HG03354 (cell line): ENCODE data around the gene FAM131B.

Experiments used
- ATAC-seq: cut with Tn5 transposase; IDR thresholded peaks from one replicate; pipeline ENCODE4 v1.9.1; 2021; ENCODE audit warnings: mild to moderate bottlenecking; ENCODE audit not compliant: unreplicated experiment, poor library complexity, severe bottlenecking

The FAM131B gene

DNA sequence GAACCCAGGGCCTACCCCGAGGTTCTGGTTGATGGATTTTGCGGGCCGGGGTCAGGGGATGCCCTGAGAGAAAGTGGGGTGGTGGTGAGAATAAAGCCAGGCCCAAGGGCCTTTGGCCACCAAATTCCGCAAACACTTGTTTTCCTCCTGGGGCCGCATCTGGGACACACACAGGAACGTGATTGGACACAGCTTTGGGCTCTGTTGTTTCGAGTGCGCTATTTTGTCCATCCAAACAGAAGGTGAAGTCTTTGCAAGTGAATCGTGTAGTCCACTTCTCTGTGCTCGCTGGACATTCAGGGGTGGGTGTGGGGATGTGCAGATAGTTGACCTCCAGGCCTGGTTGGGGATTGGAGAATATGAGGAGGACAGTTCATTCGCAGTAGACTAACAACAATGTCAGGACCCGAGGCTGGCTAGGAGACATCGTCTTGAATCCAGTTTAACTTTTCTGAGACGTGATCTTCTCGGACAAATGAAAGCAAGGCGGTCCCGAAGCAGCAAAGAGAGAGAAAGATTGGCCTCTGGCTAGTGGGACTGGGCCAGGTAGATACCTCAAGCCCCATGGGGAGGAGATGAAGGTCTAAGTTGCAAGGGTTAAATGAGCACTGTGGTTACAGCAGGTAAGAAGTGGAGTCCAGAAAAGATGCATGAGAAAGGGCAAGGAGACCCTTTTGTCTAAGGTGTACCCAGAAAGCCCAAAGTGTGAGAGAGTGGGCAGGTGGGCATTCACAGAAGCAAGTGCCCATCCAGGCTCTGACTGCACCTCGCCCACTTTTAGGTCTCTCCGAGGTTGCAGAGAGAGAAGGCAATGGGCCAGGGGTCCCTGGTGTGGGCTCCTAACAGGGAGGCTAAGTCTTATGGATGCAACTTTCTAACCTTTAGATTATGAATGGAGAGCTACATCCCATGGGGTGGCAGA, 764 bp upstream of the FAM131B start:
- ATAC-seq: no peak

DNA sequence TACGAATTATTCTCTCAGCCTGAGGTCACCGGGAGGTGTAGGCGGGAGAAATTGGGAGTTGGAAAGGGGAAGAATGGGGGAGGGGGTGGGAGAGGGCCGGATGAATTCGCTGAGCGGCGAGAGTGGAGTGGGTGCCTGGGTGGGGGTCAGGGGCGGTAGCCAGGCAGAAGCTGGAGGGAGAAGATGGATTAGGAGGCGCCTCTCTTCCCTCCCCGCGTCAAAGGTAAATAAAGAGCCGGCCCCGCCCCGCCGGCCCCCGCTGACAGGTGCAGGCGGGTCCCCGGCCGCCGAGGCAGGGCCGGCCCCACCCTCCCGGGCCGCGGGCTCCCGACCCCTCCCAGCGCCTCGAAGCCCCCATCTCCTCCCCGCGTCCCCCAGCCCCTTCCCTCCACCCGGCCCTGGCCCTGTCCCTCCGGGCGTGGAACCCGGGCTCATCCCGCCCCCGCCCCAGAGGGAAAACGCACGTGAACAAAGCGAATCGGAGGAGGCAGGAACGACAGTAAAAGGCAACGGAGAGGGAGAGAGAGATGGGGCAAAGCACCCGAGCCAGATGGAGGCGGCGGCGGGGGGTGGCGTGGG, 872 bp downstream of the FAM131B start:
- ATAC-seq: no peak

DNA sequence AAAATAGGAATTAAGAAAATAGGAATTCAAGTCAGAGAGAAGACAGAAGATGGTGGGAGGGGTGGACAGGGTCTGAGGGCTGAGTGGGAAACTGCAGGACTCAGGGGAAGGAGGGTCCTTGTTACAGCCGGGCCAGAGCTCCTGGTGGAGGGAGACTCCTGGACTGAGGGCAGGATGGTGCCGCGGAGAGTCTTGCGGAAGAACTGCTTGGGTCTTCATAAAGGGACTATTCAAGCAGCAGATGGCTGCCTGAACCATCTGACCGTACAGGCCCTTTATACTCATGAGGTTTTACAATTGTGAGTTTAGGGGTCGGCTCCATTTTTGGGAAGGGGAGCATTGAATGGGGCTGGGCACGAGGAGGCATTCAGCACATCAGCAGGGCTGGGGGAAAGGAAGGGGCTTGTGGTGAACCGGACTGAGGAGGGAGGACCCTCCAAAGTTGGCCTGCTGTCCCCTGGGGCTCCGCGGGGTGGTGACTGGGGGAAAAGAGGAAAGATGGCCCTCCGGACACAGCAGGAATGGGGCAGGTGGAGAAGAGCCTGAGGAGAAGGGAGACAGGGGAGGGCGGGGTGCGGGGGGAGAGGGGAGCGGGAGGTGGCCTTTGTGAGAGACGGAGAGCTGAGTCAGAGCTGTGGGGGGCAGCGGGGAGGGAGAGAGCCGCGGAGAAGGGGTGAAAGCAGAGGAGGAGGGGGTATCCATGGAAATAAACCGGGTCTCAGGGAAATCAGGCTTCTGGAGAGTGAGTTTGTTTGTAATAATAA, 1.5 kb downstream of the FAM131B start:
- no peak for ATAC-seq

DNA sequence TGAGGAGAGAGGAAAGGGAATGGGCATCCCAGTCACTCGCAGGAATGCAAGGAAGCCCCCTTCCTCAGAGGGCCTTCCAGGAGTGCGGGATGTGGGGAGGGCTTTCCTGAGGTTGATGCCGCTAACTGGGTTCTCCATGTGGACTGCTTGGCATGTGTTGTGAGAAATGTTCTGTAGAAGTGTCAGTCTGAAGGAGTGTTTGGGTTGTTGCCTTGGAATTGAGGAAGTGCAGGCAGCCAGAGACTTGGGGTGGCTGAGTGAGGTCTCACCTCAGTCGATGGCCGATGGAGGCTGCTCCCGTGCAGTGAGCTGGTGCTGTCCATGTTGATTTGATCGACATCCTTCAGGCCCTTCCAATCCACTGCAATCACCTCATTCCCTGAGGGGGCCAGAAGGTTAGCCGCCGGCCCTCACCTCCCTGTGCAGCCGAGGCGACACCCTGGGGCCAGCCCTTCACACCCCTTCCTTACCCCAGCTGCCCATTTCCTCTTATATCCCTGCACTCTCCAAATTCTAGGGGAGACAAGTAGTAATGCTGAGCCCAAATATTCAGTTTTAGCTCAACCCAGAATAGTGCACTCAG, 2.7 kb downstream of the FAM131B start:
- ATAC-seq: no peak

DNA sequence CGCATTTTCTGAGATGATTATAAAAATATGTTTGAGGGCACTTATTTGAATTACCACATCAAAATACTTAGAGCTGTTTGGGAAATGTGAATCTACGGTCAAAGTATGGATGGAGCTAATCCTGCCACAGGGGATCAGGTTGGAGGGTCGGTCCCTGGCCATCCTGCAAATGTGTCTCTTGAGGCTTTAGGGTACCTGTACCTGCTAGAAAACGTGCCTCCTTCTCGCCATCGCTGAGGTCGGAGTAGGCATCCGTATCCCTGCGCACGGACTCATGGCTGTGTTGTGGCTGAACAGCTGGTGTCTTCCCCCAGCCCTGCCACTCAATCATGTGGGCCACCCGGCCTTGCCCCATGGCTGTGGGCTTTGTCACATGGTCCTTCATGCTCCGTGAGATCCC, 3.9 kb downstream of the FAM131B start:
- ATAC-seq: no peak

DNA sequence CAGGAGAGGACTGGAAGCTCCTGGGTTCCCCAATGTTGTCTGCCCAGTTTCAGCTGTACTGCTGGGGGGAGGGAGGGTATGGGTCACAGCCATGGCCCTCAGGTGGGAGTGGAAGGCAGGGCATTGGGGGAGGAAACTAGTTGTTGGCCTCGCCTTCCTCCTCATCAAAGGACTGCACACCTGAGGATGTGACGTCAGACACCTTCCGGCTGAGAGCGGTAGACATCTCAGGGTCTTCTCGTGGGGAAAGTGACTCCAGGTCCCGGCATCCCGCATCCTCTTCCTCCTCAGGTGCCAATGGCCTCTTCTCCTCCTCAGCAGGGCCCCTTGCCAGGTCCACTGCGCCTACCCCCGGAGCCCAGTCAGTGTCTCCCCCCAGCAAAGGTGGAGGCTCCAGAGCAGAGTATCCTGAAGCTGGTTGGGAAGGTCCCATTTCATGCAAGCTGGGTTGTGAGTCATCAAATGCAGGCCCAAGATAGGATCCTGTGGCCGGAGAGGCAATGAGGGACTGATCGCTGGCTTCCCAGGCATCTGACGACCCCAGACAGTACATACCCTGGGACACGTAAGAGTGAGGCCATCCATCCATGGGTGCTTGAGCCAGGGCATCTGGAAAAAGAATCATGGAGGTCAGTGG, 6.0 kb downstream of the FAM131B start:
- no peak for ATAC-seq

DNA sequence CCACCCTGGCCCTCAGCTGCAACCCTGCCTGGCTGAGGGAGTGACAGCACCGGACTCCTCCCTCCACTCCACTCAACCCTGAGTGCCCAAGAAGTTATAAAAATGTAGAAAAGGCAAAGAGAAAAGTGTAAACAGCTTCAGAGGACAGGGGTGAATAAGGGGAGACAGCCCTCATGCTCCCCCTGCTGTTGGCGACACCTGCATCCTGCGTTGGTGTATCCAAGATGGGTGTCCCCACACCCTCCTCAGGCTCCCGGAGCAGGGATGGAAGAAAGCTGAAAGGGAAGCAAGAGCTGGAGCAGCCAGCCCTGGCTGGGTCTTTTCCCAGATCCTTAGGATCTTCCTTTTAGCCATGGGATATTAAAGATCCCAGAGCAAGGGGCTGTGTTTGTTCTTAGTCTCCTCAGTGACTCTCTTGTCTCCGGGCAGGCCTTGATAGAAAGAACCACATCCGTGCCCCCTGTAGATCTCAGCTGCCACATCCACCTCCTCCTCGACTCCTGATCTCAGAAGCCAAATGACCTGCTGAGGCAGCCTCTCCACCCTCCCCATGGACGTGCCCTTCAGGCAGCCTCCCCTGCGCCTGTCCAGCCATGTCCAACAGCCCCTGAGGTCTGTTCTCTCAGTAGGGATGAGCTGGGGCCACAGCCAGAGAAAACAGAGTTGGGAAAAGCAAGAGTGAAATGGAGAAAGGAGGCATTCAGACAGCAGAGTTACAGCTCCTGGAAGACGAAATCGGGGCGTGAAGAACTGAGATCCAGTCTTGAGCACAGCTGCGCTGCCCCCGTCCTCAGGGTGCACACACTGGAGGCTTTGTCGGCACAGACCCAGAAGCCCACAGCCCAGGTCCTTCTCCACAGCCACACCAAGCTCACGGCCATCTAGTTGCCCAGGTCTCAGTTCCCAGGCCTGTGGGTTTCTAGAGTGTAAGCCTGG, 6.8 kb downstream of the FAM131B start:
- no peak for ATAC-seq

DNA sequence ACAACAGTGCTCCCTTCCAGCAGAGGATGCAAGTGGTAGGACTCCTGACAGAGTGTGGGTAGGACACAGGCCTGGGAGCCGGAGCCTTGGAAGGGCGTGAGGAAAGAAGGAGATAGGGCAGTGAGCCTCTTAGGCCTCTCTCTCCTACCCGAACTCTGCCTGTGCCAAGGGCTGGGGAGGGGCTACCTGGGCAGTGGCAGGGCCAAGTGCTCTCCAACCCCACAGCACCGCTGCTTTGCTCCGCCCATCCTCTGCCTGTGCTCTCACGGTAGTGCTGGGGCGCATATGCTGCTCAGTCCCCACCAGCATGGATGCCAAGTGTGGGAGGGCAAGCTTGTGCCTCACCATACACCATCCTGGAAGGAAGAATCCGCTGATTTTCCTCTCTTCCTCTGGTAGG, 7.5 kb downstream of the FAM131B start:
- no peak for ATAC-seq

DNA sequence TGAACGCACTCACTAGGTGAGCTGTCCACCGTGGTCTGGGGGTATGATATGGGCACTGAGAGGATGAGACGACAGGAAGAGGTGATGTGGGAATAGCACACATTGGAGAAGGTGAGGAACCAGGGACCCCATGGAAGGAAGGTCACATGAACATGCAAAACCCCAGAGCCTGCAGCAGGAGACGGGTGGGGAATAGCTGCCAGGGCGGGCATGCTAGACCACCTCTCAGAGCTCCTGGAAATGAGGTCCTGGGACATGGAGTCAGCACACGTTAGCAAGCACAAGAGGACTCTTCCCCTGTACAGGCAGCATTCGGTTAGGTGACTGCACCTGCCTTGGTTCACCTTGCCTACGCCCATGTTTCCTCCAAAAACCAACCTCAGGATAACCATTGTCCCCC, 8.1 kb downstream of the FAM131B start:
- ATAC-seq: no peak

DNA sequence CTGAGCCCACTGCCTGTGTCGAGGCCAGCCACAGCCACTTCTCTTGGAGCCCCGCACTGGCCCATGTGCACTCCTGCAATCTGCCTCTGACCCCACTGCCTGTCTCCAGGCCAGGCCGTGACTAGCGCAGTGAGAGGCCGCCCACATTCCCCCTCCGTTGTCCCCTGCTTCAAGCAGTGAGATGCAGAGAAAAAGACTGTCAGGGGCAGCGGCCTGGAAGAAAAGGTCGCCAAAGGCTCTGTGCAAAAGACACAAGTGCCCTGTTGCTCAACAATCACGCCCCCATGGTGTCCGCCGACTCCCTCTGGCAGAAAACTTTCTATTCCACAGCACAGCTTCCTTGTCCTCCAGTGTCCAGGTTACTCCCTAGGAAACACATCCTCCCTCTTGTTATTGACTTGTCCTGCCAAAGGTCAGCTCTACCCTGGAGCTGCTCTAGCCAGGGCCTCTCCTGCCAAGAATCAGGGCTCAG, 9.9 kb downstream of the FAM131B start:
- no peak for ATAC-seq

DNA sequence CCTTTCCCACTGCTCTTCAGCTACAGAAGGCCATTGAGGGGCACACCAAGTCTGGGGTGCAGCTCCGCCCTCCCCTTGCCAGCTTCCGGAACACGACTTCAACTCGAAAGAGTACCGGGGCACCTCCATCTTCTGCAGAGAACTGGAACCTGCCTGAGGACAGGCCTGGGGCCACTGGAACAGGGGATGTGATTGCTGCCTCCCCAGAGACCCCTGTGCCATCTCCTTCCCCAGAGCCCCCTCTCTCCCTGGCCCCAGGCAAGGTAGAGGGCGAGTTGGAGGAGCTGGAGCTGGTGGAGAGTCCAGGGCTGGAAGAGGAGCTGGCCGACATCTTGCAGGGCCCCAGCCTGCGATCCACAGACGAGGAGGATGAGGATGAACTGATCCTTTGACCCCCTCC, 10.9 kb downstream of the FAM131B start:
- no peak for ATAC-seq

DNA sequence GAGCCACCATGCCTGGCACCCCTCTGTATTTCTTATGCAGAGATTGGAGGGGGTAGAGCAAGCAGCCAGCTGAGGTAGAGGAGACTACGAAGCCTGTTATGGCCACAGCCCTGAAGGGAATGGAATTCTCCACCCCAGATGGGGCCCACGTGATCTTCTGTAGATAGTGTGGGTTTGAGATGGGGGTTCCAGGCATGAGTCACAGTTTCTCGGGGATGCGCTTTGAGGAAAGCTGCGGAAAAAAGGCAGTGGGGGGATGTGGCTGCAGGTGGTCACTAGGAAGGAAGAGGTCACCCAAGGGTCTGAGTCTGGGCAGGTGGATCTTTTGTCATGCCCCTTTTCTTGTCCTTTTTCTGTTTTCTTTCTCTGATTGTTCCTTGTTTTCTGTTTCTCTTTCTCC, 11.5 kb downstream of the FAM131B start:
- no peak for ATAC-seq

DNA sequence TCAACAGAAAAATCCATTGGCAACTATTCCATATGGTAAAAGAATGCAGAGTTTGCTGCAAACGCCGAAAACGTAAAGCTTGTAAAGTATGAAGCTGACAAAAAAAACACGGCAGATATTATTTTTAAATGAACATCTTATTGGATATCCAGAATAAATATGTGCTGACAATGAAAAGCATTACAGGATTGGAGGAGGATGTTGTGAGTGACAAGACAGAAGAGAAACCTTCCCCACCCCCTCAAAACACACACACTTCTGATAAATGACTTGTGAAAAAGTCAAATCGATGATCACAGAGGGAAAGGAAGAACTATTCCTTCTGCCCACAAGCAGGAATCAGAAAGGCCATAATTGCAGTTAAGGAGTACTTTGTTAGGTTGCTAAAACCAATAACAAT, 14.6 kb downstream of the FAM131B start:
- ATAC-seq: no peak

DNA sequence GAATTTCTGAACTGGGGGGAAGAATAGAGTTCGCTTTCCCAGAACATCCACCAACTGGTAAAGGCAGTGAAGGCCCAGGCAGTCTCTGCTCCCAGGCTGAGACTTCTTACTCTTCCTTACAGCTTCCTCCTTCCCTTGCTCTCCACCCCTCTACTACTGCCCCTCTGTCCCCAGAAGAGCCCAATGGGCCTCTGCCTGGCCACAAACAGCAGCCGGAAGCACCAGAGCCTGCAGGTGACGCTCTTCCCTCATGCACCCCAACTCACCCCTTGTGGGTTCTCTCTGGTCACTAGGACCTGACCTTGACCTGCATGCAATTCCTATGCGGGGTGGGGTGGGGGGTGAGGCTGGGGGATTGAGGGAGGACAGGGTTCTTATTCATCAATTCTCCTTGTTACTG, 16.5 kb downstream of the FAM131B start:
- no peak for ATAC-seq

DNA sequence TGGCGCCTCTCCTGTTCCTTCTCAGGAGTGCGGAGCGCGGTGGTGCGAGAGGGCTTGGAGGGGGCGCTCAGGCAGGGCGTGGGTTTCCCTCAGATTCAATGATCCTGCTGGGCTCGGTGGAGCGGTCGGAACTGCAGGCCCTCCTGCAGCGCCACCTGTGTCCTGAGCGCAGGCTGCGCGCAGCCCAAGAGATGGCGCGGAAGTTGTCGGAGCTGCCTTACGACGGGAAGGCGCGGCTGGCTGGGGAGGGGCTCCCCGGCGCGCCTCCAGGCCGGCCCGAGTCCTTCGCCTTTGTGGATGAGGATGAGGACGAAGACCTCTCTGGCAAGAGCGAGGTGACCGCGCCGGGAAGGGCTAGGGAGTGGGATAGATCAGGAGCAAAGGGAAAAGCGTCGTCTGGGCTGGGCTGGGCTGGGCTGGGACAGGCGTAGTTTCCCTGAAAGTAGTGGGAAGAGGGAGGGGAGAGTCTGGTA, 17.0 kb downstream of the FAM131B start:
- peak; percentile 88 for ATAC-seq

DNA sequence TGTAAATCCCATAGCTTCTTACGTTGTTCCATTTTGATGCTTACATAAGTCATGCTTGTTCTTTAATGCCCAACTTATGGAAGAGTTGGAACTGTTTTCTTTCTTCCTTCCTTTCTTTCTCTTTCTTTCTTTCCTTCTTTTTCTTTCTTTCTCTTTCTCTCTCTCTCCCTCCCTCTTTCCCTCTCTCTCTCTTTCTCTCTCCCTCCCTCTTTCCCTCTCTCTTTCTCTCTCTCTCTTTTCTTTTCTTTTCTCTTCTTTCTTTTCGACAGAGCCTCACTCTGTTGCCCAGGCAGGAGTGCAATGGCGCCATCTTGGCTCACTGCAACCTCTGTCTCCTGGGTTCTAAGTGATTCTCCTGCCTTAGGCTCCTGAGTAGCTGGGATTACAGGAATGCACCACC, 18.9 kb downstream of the FAM131B start:
- no peak for ATAC-seq

DNA sequence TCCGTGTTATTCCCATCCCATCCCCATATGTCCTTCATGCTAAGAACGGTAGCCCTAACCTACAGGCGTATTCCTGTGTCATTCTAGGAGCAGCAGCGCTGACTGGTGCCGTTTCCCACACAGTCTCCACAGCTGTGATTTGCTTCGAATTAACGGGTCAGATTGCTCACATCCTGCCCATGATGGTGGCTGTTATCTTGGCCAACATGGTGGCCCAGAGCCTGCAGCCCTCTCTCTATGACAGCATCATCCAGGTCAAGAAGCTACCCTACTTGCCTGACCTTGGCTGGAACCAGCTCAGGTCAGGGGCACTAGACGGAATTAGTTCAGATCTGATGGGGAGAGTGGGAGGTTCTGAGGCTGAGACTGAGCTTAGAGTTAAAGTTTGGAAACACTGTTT, 20.7 kb downstream of the FAM131B start:
- no peak for ATAC-seq

DNA sequence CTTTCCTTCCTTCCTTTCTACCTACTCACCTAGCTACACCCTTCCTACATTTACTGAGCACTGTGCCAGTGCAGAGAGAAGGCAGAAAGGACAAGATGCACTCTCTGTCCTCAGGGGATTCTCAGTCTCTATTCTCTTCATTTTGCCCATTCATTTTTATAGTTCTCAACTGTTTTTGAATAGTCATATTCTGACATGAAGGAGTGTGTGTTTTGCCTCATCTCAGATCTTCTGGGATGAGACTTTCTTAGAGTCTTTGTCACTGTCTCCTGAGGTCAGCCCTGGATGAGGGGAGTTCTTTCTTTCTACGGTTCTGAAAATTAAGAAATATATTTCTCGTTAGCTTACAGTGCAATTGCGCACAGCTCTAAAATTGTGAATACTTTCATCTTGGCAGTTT, 25.3 kb downstream of the FAM131B start:
- no peak for ATAC-seq

DNA sequence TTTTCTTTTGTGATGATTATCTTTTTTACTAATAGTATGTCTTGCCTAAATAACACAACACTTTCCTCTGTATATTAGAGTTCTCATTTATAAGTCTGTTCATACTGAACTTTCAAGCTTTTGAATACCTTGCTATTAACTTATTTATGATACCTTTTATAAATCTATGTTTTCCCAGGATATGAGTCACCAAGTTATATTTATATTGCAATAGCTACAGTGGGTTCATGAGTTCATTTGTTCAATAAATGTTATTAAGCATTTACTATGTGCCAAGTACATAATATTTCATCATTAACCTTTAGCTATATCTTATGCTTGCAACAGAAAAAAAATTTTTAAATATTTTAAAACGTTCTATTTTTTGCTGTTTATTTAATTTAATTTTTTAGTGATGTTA, 28.3 kb downstream of the FAM131B start:
- no peak for ATAC-seq
